CD14-positive monocyte (primary cell): ENCODE results near the gene MSL1. TPM values are rescaled to one million over a fixed set of nuclear protein-coding genes. Genes with fewer than 3 reads are reported as not detected.

Experiments used
- DNase-seq, 3 donors: peaks; one replicate each; pipeline ENCODE4 v3.0.0-alpha.2; 2011 to 2022
- H2AFZ ChIP-seq: 2 replicates; pipeline ENCODE4 v1.6.0; 2012; ENCODE audit warnings: mild to moderate bottlenecking, low read depth, low read length, inconsistent platforms; ENCODE audit not compliant: insufficient read depth, poor library complexity, severe bottlenecking
- H3K27ac ChIP-seq, 2 donors: 1 replicate in 1 of 2; 2 replicates in 1 of 2; pipeline ENCODE4 v1.5.1; 2012 to 2013; ENCODE audit warnings: low read length in 2 of 2, control low read depth in 1 of 2, inconsistent platforms in 1 of 2, low read depth in 1 of 2, mild to moderate bottlenecking in 1 of 2
- H3K27me3 ChIP-seq, 2 donors: one replicate each; pipeline versions ENCODE4 v1.6.0 to v1.6.1; 2011 to 2013; ENCODE audit warnings: low read length in 2 of 2; ENCODE audit not compliant: control insufficient read depth in 2 of 2, insufficient read depth in 2 of 2
- H3K36me3 ChIP-seq, 2 donors: replicated peaks in 1 of 2; 1 replicate in 1 of 2; 2 replicates in 1 of 2; pipeline versions ENCODE4 v1.5.1 to v1.6.1; 2012 to 2013; ENCODE audit warnings: low read length in 2 of 2, control low read depth in 1 of 2, inconsistent platforms in 1 of 2, mild to moderate bottlenecking in 1 of 2; ENCODE audit not compliant: insufficient read depth in 2 of 2, control insufficient read depth in 1 of 2
- H3K4me1 ChIP-seq, 2 donors: 1 replicate in 1 of 2; 2 replicates in 1 of 2; pipeline versions ENCODE4 v1.5.1 to v1.6.1; 2012 to 2013; ENCODE audit warnings: low read length in 2 of 2, control low read depth in 1 of 2, inconsistent platforms in 1 of 2, mild to moderate bottlenecking in 1 of 2, moderate library complexity in 1 of 2; ENCODE audit not compliant: insufficient read depth in 2 of 2, control insufficient read depth in 1 of 2
- H3K4me2 ChIP-seq: replicated peaks from 2 replicates; pipeline ENCODE3; 2012; ENCODE audit warnings: low read length, moderate library complexity, mild to moderate bottlenecking; ENCODE audit not compliant: poor library complexity, severe bottlenecking; ENCODE audit errors: extremely low read depth
- H3K4me3 ChIP-seq, 3 experiments: fragments of 200-600 bp in 1 of 3; sonication (generic) in 1 of 3; replicated peaks in 1 of 3; 1 replicate in 2 of 3; 2 replicates in 1 of 3; pipeline ENCODE4 v1.5.1; 2011 to 2013; ENCODE audit warnings: low read length in 3 of 3, mild to moderate bottlenecking in 3 of 3, control low read depth in 2 of 3, low read depth in 2 of 3, inconsistent platforms in 1 of 3, moderate library complexity in 1 of 3
- H3K79me2 ChIP-seq: 2 replicates; pipeline ENCODE4 v1.6.0; 2012; ENCODE audit warnings: mild to moderate bottlenecking, control low read depth, inconsistent platforms, low read length, moderate library complexity; ENCODE audit not compliant: insufficient read depth
- H3K9ac ChIP-seq: 2 replicates; pipeline ENCODE4 v1.6.0; 2017; ENCODE audit warnings: low read length, mild to moderate bottlenecking; ENCODE audit not compliant: insufficient read depth, poor library complexity, severe bottlenecking
- H3K9me3 ChIP-seq, 2 donors: replicated peaks in 1 of 2; 1 replicate in 1 of 2; 2 replicates in 1 of 2; pipeline versions ENCODE4 v1.5.1 to v1.6.1; 2012 to 2013; ENCODE audit warnings: low read length in 2 of 2, control low read depth in 1 of 2; ENCODE audit not compliant: control insufficient read depth in 1 of 2, insufficient read depth in 1 of 2
- H4K20me1 ChIP-seq: 2 replicates; pipeline ENCODE4 v1.6.0; 2012; ENCODE audit warnings: mild to moderate bottlenecking, low read length, control low read depth, moderate library complexity; ENCODE audit not compliant: insufficient read depth
- H3K27ac Mint-ChIP-seq, 7 donors: one replicate each; pipeline ENCODE4 v1.8.0; 2020; ENCODE audit warnings: mild to moderate bottlenecking in 7 of 7, mixed read lengths in 7 of 7, moderate library complexity in 6 of 7, inconsistent platforms in 2 of 7
- H3K27me3 Mint-ChIP-seq, 3 donors: one replicate each; pipeline ENCODE4 v1.8.0; 2021 to 2022; ENCODE audit warnings: low read depth in 3 of 3, mild to moderate bottlenecking in 3 of 3, mixed read lengths in 3 of 3, moderate library complexity in 3 of 3, inconsistent platforms in 1 of 3
- H3K36me3 Mint-ChIP-seq, 2 donors: one replicate each; pipeline ENCODE4 v1.8.0; 2020; ENCODE audit warnings: mixed read lengths in 2 of 2, inconsistent platforms in 1 of 2, mild to moderate bottlenecking in 1 of 2
- H3K4me1 Mint-ChIP-seq: one replicate; pipeline ENCODE4 v1.8.0; 2020; ENCODE audit warnings: mild to moderate bottlenecking, mixed read lengths
- H3K4me3 Mint-ChIP-seq, 2 donors: one replicate each; pipeline ENCODE4 v1.8.0; 2020; ENCODE audit warnings: mild to moderate bottlenecking in 2 of 2, mixed read lengths in 2 of 2, moderate library complexity in 1 of 2
- H3K9me3 Mint-ChIP-seq, 7 donors: one replicate each; pipeline ENCODE4 v1.8.0; 2020 to 2022; ENCODE audit warnings: mixed read lengths in 7 of 7, mild to moderate bottlenecking in 6 of 7, moderate library complexity in 6 of 7, inconsistent platforms in 2 of 7
- CTCF ChIP-seq: fragments of 200-600 bp; IDR thresholded peaks from one replicate; pipeline ENCODE4 v1.8.0; 2022; ENCODE audit warnings: antibody characterized with exemption, mild to moderate bottlenecking
- WGBS: methylation state at CpG from one replicate; pipeline ENCODE4 v1.1.5; 2013; ENCODE audit warnings: missing lambda C conversion rate; ENCODE audit not compliant: insufficient coverage; 5-methylcytosine and 5-hydroxymethylcytosine counted together
- intact Hi-C, 2 donors: fragments of 100-400 bp; cut with micrococcal nuclease; formaldehyde crosslinking; loops; one replicate each; pipeline versions ENCODE4 v1.15.0 to v1.15.1; 2023
- polyA plus RNA-seq, 3 donors: library from polyadenylated mRNA; depleted of rRNA in 1 of 3; unstranded in 2 of 3; stranded (reverse) in 1 of 3; fragments of 300-500 nt in 2 of 3; fragments of >200 nt in 1 of 3; fragmentation: Illumina TruSeq in 2 of 3; gene quantifications; 1 replicate in 2 of 3; 2 replicates in 1 of 3; pipeline ENCODE4 v1.2.3, GENCODE V29; 2012 to 2021

MSL1 gene
- polyA plus RNA-seq, 3 donors = 10.0 to 89.2 (median 11.4) TPM

GRCh38 chr17:40145476-40145875, 23.7 kb downstream of the MSL1 start:
- no peak overlapping the region for H3K4me3 ChIP-seq
- DNase-seq = no peak
- H3K79me2 ChIP-seq = peaks cover 65% of the 10 kb centered on the region
- 100% methylated on average over 1 of the region's 3 CpGs for WGBS
- peaks cover 9 to 10% of the 10 kb centered on the region in 2 donors for H3K4me1 ChIP-seq
- H3K4me2 ChIP-seq = no peak overlapping the region
- TF ChIP-seq CTCF = no peak
- Mint-ChIP-seq H3K27ac (no peak overlapping the region), H3K36me3 (peaks cover 52 to 68% of the 10 kb centered on the region in 2 donors), H3K9me3 (no peaks in the 10 kb centered on the region), H3K4me3 (no peak overlapping the region), H3K4me1 (peaks cover 43% of the 10 kb centered on the region), H3K27me3 (peaks cover 0 to 2% (median 1%) of the 10 kb centered on the region in 3 donors)
- no peaks in the 10 kb centered on the region for H3K9me3 ChIP-seq
- no peak overlapping the region for H3K27ac ChIP-seq
- H2AFZ ChIP-seq = no peak overlapping the region
- intact Hi-C loops = no loop called here
- H3K27me3 ChIP-seq = no peaks in the 10 kb centered on the region
- H4K20me1 ChIP-seq = peaks cover 39% of the 10 kb centered on the region
- peaks cover 23 to 65% of the 10 kb centered on the region in 2 donors for H3K36me3 ChIP-seq
- H3K9ac ChIP-seq = no peak overlapping the region

GRCh38 chr17:40148527-40148926, 26.8 kb downstream of the MSL1 start:
- H3K27ac ChIP-seq = no peak overlapping the region
- H2AFZ ChIP-seq = no peak overlapping the region
- peaks cover 51% of the 10 kb centered on the region for H3K79me2 ChIP-seq
- no peak for TF ChIP-seq CTCF
- peaks cover 70% of the 10 kb centered on the region for H4K20me1 ChIP-seq
- Mint-ChIP-seq H3K4me1 (peaks cover 50% of the 10 kb centered on the region), H3K4me3 (no peak overlapping the region), H3K36me3 (peaks cover 49 to 62% of the 10 kb centered on the region in 2 donors), H3K27me3 (peaks cover 0 to 1% (median 0%) of the 10 kb centered on the region in 3 donors), H3K27ac (peak overlapping the region in 1 of 7 donors; percentile 54), H3K9me3 (peaks cover 0 to 3% (median 0%) of the 10 kb centered on the region in 7 donors)
- WGBS = 94% methylated on average over 3 of the region's 3 CpGs
- no peak overlapping the region for H3K9ac ChIP-seq
- peaks cover 25 to 30% of the 10 kb centered on the region in 2 donors for H3K4me1 ChIP-seq
- H3K27me3 ChIP-seq = no peaks in the 10 kb centered on the region
- intact Hi-C loops = no loop called here
- no peak overlapping the region for H3K4me3 ChIP-seq
- no peaks in the 10 kb centered on the region for H3K9me3 ChIP-seq
- no peak for DNase-seq
- peaks cover 23 to 62% of the 10 kb centered on the region in 2 donors for H3K36me3 ChIP-seq
- no peak overlapping the region for H3K4me2 ChIP-seq
